HG02678 (cell line): Measurements from ENCODE around the gene SRPRB.

Experiments
- ATAC-seq: cut with Tn5 transposase; IDR thresholded peaks from one replicate; pipeline ENCODE4 v1.9.1; 2021; ENCODE audit warnings: mild to moderate bottlenecking, moderate library complexity; ENCODE audit not compliant: unreplicated experiment

SRPRB gene

GRCh38 chr3:133825969-133826727 lies 20.5 kb downstream of the SRPRB start:
- ATAC-seq = no peak

- ATAC-seq = no peak
These were observed 21.5 kb downstream of the SRPRB start for GRCh38 chr3:133827136-133827535.

- ATAC-seq = no peak
These were observed 22.1 kb downstream of the SRPRB start for GRCh38 chr3:133827684-133828083.

DNA sequence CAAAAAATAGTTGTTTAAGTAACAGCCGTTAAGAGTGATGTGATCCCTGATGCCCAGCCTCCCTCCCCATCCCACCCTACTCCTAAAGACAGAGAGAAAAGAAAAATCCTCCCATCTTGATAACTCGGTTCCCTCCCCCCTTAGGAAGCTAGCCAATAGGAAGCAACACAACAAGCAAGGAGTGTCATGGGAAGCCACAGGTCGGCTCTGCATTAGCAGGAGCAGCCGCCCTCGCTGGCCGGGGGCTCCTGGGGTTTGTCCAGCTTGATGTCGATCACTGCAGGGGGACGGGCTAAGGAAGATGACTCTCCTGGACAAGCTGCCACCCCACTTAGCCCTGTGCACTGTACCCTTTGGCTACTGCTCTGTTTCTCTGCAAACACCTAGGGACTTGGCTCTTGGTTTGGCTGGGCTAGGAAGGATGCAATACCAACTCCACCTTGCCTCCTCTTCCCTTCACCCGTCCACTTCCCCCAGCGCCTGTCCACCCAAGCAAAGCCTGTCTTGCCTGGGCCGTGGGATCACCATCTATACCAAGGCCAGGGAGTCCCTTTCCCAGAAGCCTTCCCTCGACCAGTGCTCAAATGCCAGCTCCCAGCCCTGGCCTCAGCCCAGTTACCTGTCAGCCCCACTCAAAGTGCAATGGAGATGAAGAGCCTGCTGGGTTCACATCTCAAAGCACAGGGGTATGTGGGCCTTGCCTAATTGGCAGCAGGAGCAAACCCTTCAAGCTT lies 23.1 kb downstream of the SRPRB start:
- no peak for ATAC-seq

GRCh38 chr3:133829310-133829707 lies 23.7 kb downstream of the SRPRB start:
- ATAC-seq = no peak

DNA sequence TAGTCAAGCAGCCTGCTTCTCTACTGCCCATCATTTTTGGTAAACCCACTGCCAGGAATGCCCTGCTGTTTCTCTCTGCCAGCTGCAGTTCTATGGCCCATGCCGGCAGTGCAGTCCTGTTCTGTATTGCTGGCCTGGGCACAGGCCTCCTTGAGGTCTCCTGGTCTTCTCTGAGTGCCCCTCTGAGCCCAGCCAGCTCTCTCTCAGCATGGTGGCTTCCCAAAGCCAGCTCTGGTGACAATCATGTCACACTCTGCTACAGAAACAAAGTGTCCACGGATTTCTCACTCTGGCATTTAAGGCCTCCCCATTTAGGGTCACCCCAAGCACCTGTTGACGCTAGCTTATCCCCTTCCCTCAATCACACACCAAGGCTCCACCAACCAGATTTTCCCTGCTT lies 24.5 kb downstream of the SRPRB start:
- no peak for ATAC-seq

DNA sequence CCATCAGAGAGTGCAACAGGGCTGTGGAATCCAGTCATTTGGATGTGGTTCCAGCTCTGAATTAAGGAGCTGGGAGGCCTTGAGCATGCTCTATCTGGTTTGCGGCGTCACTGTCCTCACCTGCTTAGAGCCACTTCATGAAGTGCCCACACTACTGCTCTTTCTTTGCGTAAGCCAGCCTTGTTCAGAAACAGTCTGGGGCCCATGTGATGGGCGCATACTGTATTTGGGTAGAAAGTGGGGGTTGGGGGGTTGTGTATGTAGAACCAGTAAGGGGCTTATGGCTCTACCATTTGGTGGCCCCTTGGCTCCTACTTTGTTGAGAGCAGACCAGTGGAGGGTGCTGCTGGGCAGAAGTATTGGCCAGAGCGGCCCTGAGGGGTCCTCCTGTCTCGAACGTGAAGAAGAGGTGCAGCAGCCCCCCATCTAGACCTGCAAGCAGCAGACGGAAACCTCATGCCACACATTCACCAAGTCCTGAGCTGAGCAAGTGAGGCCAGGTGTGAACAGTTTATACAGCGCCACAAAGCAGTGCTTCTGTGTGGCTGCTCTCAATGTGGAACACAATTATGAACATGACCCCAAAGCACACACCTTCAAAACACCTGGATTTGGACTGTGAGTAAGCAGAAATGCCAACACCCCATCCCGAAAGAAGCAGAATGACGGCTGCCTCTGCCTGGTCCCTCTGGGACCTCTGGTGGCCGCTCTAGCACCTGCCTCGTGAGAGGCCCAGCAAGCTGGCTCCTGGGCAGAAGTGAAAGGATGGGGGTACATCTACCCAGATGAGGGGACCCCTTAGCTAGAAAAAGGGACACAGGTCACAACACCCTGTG lies 26.6 kb downstream of the SRPRB start:
- no peak for ATAC-seq

- ATAC-seq = no peak
These were observed 27.2 kb downstream of the SRPRB start for GRCh38 chr3:133832802-133833144.

DNA sequence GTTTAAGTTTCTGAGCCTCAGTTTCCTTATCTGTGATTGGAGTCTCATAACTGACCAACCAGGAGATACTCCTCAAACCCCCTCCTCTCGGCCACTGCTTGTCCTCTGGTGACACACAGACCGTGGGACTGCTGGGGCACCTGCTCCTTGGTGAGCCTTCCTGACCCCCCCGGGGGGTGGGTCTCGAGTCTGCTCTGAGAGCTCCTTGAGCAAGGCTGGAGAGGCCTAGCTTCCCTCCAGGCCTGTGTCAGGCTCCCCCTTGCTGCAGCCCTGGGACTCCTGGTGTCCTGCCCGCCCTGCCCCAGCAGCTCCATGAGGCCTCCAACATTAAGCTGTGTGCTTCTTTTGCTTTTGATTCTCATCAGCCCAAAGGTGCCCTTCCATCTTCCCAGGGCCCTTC lies 27.7 kb downstream of the SRPRB start:
- no peak for ATAC-seq

DNA sequence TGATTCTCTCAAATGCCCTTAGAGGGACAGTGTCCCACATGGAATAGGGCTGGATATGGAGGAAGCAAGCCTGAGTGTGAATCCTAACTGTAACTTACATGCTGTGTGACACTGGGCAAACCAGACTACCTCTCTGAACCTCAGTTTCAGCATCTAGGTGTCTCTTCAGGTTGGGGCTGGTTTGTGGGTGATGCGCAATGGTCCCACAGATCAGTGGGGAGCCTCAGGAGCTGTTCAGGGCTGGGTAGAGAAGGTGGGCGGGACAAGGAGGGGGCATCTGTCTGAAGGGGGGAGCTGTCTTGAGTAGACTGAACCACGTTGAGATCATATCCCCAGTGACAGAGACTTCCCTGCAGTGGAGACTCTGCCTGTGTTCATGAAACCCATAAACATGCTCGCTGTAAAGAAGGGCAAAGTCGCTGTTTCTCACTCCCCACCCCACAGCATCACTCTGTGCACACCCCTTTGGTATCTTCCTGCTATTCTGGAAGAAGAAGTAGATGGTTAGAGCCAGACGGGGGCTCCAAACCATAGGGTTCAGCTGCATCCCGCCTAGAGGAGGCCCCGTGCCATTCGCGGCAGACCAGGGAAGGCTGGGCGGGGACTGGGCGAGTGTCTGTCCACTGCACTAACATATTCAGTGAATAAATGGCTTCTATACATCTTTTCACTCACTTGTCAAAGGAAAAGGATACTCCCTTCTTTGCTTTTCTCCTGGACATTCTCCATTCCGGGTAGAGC lies 28.4 kb downstream of the SRPRB start:
- no peak for ATAC-seq

- ATAC-seq = no peak
These were observed 29.2 kb downstream of the SRPRB start for GRCh38 chr3:133834621-133835417.

DNA sequence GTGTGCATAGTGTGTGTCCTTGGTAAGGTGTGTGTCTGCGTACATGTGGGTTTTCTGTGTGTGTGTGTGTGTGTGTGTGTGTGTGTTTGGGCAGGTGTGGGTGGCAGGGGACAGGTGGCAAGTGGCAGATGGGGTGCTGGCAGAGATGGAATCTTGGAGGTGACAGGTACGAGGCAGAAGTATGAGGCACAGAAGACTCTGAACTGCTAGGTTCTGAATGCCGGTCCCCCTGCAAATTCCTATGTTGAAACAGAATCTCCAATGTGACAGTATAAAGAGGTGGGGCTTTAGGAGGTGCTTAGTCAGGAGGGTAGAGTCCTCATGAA lies 29.8 kb downstream of the SRPRB start:
- ATAC-seq = no peak

GRCh38 chr3:133835961-133836360 lies 30.3 kb downstream of the SRPRB start:
- ATAC-seq = no peak

DNA sequence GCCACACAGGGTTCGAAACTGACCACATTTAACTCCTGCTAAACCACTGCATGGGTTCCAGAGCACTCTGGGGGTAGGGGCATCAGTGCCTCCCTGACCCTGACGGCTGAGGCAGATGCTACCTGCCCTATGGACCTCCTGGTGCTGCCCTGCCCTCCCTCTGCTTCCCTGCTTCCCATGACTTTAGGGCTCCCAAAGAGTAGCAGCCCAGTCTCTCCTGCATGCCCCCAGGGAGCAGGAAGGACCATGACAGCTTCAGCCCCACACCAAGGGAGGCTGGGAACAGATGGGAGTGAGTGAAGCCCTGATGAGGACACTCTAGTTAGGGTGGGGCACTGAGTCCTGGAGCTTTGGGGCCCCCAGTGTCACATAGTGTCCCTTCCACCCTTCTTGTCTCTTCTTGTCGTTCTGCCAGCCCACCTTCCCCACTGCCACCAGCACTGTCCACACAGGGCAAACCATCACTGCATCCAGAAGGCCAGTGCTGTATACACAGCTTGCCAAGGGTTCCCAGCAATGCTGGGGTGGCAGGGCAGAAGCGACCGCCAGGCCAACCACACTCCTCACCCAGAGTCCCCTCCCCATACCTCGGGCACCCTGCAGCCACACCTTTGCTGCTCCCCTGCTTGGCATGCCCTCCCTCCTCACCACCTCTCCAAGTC lies 31.0 kb downstream of the SRPRB start:
- no peak for ATAC-seq

- no peak for ATAC-seq
These were observed 32.1 kb downstream of the SRPRB start for GRCh38 chr3:133837487-133838295.

GRCh38 chr3:133838296-133838789 lies 32.7 kb downstream of the SRPRB start:
- no peak for ATAC-seq

DNA sequence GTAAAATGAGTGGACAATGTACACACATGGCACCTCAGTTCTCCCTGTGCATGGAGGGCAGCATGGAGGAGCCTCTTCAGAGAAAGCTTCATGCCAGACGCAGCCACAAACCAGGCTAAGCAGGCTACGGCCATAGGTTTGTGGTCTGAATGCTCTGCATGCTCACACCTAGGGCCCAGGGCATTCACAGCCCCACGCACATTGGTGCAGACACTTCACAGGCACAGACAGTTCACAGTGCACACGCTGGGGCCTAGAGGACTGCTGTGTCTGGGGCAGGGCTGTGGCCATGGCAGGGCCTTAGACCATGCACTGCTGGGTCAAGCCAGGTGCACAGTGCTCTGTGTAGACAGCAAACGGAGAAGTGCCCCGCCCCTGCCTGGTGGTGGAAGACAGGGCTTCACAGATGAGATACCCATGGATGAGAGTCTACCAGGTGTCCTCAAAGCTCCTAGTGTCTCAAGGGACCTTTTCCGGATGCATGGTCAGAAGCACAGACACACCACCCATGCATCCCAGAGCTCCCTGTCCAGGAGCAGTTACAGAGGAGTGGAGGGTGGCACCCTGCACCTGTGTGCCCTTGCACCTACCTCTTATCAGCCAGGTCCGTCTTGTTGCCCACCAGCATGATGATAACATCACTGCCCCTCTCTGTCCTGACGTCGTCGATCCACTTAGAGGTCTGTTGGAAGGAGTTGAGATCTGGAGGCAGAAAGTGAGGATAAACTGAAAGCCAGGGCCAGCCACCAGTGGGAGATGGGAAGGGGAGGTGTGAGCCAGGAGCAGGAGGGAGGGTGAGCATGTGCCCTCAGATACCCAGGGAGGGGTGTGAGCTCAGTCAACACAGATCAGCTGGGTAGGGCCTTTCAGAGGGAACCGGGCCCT lies 33.5 kb downstream of the SRPRB start:
- ATAC-seq = no peak
